Left ventricle myocardium superior (tissue), 1 donor: ENCODE data around the gene HPN. TPM values are rescaled to one million over a fixed set of nuclear protein-coding genes. Genes with fewer than 3 reads are reported as not detected.
A peak's percentile ranks its signal among the peaks of the same experiment; 100 is the strongest.
"Not testable (repeated sequence)": the region's sequence is repeated elsewhere in the genome, so short reads cannot be mapped to it uniquely, and the experiment has no call there.

Source experiments
- ATAC-seq: fragments of 200-7000 bp; cut with Tn5 transposase; one replicate; pipeline ENCODE4 v1.9.1; 2020; ENCODE audit warnings: mild to moderate bottlenecking, moderate library complexity
- DNase-seq: peaks from one replicate; pipeline ENCODE4 v3.0.0-alpha.2; 2020
- intact Hi-C: fragments of 100-400 bp; cut with micrococcal nuclease; formaldehyde crosslinking; loops from one replicate; pipeline ENCODE4 v1.11.0; 2022
- total RNA-seq: library from RNA; stranded (reverse); fragmentation: NEBNext Ultra II Directional; extraction: Animal tissue kit (Norgen Biotek cat#: 25700); gene quantifications from one replicate; pipeline ENCODE4 v1.2.1, GENCODE V29; 2021
- donor health status: DM: no; HTN: yes; CAD: no; lungs with severe emphysema.

The HPN gene
- total RNA-seq, 1 donor from 2014 or later: 9.8 TPM

DNA sequence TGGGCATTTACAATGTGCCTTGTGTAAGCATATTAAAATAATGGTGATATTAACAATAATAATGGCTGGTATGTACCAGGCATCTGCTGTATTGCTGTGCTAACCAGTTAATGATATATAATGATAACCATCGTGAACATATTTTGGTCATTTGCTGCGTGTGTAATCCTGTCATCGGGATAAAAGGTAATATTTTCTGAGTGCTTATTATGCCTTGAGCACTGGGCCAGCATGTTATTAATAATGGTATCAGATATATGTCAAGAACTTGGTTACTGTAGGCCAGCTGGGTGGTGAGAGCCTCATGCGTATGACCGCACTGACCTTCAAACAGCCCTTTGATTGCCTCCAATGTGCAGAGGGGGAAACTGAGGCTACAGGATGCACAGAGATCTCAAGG, 51.9 kb downstream of the HPN start:
- no peak for ATAC-seq
- DNase-seq: no peak
- intact Hi-C loops: no loop called here

DNA sequence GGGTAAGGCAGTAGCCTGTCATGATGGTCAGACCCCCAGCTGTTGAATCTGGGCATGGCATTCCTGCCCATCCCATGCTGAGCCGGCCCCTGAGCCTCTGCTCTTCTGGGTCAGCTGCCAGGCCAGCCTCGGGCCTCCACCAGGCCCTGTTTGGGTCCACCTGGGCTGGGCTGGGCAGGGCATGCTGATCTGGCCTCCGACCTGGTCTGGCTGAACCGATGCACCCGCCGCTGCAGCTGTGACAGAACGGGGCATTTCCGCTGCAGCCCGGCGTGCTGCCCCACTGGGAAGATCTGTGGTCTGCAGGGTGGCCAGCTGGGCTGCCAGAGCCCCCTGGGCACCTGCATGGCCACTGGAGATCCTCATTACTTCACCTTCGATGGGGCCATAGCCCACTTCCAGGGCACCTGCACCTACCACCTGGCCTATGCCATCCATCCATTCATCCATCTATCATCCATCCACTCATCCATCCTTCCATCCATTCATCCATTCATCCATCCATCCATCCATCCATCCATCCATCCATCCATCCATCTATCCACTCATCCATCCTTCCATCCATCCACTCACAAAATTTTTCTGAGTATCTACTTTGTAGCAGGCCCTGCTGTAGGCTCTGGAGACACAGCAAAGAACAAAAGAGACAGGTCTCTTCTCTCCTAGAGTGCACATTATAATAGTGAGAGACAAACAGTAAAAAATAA, 52.6 kb downstream of the HPN start:
- DNase-seq (no peak), ATAC-seq (no peak)
- intact Hi-C loops: no loop called here

DNA sequence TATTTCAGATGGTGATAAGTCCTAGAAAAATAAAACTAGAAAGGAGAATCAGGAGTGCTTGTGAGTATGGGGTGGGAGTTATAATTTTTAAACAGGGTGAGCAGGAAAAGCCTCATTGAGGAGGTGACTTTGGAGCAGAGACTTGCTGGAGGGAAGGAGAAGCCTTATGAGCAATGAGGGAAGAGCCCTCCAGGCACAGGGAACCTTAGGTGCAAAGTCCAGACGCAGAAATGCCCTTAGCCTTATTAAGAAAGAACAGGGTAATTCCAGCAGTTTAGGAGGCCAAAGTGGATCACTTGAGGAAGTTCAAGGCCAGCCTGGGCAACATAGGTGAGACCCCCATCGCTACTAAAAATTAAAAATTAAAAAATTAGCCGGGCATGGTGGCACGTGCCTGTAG, 53.1 kb downstream of the HPN start:
- DNase-seq: no peak
- ATAC-seq: no peak
- intact Hi-C loops: no loop called here

DNA sequence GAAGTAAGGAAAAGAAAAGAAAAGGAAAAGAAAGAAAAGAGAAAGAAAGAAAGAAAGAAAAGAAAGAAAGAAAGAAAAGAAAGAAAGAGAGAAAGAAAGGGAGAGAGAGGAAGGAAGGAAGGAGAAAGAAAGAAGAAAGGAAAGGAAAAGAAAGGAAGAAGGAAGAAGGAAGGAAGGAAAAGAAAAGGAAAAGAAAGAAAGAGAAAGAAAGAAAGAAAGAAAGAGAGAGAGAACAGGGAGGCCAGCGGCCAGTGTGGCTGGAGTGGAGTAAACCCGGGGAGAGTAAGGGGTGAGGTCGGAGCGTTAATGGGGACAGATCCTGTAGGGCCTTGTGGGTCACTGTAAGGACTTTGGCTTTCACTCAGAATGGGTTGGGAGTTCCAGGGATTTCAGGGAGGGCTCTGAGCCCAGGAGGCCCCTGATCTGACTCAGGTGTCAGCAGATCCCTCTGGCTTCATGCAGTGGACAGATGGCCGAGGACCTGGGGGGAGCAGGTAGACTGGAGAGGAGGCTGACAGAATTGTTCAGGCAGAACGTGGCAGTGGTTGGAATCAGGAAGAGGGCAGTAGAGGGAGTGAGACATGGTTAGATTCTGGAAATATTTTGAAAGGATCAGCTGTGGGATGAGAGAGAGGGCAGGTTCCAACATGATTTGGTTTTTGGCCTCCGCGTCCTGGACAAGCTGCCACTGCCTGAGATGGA, 54.3 kb downstream of the HPN start:
- DNase-seq (no peak), ATAC-seq (no peak)
- intact Hi-C loops: no loop called here

DNA sequence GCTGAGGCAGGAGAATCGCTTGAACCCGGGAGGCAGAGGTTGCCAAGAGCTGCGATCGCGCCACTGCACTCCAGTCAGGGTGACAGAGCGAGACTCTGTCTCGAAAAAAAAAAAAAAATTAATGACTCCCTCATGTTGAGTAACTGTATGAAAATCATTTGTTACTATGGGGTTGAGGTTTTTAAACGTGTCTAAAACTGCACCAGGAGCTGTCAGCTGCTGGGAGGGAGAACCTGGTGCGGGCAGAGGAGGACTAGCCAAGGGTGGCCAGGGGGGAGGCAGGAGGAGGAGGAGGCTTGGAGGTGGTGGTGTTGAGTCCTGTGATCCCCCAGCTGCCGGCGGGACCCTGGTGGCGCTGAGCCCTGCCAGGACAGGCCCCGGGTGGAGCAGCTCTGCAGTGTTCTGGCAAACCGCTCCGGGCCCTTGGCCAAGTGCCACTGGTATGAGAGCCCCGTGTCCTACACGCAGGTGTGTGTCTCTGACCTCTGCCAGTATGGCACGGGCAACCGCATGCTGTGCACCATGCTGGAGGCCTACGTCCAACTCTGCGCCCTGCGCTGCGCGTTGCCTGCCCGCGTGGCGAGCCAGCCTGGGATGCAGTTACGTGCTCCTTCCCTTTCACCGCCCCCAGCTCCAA, 57.0 kb downstream of the HPN start:
- ATAC-seq: peak; percentile 91
- intact Hi-C loops: no loop called here
- DNase-seq: peak; percentile 80

DNA sequence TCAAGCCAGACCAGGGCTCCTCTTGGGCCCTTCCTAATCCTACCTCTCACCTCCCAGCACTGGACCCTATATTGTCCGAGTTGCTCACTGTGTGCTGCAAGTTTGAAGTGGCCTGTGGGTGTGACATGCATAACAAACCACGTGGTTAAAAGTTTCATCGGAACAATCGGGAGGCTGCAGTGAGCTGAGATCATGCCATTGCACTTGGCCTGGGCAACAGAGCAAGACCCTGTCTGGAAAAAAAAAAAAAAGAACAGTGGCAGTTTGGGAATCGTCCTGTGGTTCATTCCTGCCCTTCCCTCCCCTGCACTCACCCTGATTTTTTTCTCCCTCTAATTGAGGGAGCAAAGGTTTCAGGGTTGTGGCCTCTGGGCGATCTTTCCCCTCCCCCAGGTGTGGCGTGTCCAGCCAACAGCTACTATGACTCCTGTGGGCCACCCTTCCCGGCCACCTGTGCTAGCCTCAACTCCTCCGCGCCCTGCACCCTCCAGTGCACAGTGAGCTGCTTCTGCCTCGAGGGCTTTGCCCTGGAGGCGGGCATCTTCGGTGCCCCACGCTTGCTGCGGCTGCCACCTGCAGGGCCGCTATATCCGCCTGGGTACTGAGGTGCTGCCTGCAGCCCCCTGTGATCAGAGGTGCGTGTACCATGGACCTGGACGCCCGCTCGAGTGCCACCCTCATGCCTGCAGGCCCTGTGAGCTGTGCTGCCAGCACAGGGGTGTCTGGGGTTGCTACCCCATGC, 57.8 kb downstream of the HPN start:
- ATAC-seq: no peak
- no peak for DNase-seq
- intact Hi-C loops: no loop called here

DNA sequence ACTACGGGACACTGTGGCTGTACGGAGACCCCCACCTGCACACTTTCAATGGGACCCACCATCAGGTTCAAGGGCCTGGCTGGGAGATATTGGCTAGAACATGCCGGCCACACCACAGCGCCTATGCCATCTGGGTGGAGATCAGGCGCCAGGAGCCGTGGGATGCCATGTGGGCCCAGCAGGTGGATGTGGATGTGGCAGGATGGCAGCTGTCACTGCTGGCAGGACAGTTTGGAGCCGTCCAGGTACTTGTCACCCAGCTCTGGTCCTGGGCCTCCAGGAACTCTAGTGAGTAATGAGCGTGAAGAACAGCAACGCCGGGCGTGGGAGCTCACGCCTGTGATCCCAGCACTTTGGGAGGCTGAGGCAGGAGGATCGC, 58.4 kb downstream of the HPN start:
- no peak for DNase-seq
- intact Hi-C loops: no loop called here
- ATAC-seq: no peak

DNA sequence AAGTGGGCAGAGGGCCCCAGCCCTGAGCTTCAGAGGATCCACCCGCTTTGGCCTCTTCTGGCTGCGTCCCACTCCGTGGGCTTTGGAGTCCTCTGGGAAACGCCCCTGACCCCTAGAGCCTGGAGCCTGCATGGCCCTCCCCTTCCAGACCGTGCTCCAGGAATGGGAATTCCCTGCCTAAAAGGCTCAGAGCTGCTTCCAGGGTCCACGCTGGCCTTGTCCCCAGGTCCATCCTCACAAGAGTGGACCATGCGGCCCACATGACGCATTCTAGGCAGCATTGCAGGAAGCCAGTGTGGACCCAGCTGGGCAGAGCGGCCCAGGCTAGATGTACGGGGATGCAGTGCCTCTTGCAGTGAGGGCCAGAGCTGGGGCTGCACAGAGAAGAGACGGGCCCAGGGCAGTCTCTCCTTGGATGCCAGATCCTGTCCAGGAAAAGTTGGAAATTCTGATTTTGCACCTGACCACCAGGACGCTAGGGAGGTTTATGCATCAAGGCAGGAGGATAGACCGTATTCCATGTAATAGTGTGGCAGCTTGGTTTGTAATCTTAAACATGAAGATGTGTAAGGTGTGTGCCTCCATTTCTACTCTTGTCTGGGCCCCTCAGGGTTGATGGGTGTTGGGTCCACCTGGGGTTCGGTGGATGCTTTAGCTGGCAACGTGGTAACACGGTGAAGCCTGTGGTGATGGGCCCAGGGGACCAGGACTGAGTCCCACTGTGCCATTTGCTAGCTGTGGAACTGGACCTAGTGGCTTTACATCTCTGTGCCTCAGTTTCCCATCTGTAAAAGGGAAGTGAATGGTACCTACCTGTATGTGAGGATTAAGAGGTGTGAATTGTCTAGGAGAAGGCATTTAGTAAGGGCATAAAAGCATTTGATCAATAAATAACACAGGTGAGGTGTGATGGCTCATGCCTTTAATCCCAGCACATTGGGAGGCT, 59.3 kb downstream of the HPN start:
- DNase-seq: no peak
- intact Hi-C loops: no loop called here
- ATAC-seq: no peak

DNA sequence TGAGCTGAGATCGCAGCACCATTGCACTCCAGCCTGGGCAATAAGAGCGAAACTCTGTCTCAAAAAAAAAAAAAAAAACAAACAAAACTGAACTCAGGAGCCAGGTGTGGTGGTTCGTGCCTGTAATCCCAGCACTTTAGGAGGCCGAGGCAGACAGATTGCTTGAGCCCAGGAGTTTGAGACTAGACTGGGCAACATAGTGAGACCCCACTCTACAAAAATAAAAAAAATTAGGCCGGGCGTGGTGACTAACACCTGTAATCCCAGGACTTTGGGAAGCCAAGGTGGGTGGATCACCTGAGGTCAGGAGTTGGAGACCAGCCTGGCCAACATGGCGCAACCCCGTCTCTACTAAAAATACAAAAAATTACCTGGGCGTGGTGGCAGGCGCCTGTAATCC, 60.4 kb downstream of the HPN start:
- ATAC-seq, intact Hi-C loops, DNase-seq: not testable (repeated sequence)

DNA sequence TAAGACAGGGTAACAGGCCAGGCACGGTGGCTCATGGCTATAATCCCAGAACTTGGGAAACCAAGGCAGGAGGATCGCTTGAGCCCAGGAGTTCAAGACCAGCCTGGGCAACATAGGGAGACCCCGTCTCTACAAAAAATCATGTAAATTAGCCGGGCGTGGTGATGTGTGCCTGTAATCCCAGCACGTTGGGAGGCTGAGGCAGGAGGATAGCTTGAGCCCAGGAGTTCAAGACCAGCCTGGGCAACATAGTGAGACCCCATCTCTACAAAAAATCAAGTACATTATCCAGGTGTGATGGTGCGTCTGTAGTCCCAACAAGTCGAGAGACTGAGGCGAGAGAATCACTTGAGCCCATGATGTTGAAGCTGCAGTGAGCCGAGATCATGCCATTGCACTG, 62.1 kb downstream of the HPN start:
- intact Hi-C loops, DNase-seq, ATAC-seq: not testable (repeated sequence)

DNA sequence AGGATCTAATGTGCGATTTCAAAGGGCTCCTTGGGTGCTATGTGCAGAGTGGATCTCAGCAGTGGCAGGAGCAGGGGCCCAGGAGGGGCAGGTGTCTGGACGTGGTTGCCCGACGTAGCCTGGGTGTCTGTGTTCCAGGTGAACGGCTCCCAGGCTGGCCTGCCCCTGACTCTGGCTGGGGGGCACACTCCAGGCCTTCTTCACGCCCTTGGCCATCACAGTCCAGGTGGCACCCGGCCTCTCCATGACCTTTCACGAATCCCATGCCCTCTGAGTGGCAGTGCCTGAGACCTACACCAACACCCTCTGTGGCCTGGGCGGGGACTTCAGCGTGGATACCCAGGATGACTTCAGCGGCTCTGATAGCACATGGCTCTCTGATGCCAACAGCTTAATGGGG, 62.8 kb downstream of the HPN start:
- DNase-seq (no peak), ATAC-seq (no peak)

DNA sequence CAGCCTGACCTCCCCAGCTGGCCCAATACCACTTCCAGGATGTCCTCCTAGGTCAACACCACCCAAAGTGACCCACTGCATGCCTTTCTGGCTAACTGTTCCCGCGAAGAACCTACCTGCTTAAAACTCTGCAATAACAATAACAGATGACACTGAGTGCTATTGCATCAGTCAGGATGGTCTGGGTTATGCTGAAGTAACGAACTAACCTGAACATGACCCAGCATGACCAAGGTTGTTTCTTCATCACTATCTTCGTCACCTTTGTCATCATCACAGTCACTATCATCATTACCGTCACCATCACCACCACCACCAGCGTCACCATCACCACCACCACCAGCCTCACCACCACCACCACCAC, 63.5 kb downstream of the HPN start:
- intact Hi-C loops: no loop called here
- ATAC-seq: no peak
- no peak for DNase-seq

More for the DNA sequence above, 62.8 kb downstream of the HPN start:
- intact Hi-C loops: no loop called here

DNA sequence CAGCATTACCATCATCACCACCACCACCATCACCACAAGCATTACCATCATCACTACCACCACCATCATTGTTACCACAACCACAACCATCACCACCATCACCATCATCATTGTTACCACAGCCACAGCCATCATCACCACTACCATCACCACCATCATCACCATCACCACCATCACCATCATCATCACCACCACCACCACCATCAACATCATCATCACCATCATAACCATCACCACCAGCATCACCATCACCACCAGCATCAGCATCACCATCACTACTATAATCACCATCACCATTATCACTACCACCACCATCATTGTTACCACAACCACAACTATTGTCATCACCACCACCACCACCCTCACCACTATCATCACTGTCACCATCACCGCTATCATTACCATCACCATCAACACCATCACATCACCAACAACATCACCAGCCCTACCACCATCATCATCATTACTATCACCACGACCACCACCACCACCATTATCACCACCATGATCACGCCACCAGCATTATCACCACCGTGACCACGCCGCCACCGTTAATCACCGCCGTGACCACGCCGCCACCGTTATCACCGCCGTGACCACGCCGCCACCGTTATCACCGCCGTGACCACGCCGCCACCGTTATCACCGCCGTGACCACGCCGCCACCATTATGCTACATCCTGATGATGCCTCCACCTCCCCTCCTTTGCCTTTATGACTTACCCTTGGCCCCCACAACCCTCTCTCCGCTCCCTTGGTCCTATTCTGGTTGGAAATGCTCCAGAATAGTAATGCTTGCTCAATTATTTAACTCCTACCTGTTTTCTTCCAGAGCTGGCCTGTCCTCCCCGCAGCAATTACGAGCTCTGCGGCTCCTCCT, 64.1 kb downstream of the HPN start:
- no peak for DNase-seq
- intact Hi-C loops: no loop called here
- ATAC-seq: no peak

DNA sequence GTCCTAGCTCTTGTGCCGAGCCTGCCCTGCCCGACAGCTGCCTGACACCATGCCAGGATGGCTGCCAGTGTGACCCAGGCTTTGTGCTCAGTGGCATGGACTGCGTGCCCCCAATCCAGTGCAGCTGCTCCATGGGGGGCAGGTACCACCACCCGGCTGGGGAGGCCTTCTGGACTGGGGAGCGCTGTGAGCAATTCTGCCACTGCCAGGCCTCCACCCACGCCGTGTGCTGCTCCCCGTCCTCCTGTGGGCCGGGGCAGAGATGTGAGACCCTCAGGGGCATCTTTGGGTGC, 64.7 kb downstream of the HPN start:
- ATAC-seq: no peak

DNA sequence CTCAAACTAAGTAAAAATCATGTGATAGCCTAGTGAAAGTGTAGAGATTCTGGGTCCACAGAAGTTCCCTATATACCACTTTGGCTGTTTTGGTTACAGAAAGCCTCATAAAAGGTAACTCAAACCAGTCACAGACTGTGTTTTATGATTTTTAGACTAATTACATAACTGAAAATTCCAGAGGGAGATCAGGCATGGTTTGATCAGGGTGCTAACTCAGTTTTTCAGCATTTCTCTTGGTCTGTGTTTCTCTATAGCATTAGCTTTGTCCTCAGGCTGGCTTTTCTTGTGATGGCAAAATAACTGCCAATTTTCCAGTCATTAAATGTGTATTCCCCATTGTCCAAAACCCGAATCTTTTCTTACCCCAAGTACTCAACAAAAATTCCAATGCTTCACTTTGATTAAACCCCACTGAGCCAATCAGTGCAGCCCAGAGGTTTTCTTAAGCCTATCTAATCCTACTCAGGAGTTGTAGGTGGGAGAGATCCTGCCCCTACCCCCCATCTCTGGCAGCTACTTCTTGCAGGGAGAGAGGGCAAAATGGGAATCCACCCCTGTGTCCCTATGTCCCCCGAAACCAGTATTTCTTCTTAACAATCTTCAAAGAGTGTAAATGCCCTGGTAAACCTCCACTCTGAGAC, 65.5 kb downstream of the HPN start:
- intact Hi-C loops: no loop called here
- ATAC-seq: no peak
- DNase-seq: no peak

More for the DNA sequence above, 64.7 kb downstream of the HPN start:
- intact Hi-C loops: no loop called here
- DNase-seq: no peak

DNA sequence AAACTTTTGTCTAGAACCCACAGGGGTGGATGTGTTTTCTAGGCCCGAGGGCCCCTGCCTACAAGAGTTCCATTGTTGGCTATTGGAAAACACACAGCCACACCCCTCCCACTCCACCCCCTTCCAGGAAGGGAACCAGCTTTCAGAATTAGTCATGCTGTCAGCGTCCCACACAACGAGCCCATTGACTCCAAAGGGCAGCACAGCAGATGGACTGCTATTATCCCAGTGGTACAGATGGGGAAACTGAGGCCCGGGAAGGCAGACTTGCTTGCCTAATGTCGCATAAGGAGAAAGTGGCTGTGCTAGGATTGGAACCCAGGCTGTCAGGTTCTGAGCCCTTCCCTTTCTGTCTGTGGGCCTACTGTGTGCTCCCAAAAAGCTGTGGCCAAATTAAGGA, 66.0 kb downstream of the HPN start:
- ATAC-seq (peak; percentile 64), DNase-seq (no peak)
- intact Hi-C loops: no loop called here

DNA sequence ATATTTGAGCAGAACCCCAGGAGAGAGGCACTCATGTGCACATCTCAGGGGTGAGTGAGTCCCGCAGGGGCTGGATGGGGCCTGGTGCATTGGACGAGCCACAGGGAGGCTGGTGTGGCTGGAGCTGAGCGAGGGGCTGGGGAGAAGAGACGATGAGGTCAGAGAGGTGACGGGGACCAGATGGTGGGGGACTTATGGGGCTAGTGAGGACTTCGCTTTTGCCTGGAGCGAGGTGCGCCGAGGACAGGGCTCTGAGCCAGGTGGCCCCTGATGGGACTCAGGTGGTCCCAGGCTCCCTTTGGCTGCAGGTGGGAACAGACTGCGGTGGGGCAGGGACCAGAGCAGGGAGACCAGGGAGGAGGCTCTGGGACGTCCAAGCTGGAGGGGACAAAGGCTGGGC, 67.2 kb downstream of the HPN start:
- intact Hi-C loops: no loop called here
- ATAC-seq (no peak), DNase-seq (no peak)
